NB4 (cell line): ENCODE results near the gene IL22RA2.

Experiments used
- CTCF ChIP-seq: IDR thresholded peaks from one replicate; pipeline ENCODE4 v1.5.1; 2012; ENCODE audit warnings: low read depth, low read length
- POLR2A ChIP-seq: IDR thresholded peaks from 2 replicates; pipeline ENCODE4 v1.6.1; 2011; ENCODE audit warnings: mild to moderate bottlenecking; ENCODE audit not compliant: insufficient read length; ENCODE audit errors: extremely low read depth

GRCh38 chr6:137102050-137102848 is 71.2 kb downstream of the IL22RA2 start:
- TF ChIP-seq POLR2A (no peak), CTCF (no peak)
